Measurements from ENCODE around the gene WDSUB1.

Gene WDSUB1

DNA sequence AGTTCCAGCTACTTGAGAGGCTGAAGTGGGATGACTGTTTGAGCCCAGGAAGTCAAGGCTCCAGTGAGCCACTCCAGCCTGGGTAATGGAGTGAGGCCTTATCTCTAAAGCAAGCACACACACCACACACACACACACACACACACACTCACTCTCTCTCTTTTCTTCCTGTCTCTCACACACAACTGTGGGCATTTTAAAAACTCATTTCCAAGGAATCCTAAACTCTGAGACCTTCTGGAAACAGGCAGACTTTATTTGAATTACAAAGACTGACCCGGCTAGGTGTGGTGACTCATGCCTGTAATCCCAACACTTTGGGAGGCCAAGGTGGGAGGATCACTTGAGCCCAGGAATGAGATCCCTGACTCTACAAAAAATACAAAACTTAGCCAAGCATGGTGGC is 21.3 kb downstream of the WDSUB1 start:
- no peak for DNase-seq

DNA sequence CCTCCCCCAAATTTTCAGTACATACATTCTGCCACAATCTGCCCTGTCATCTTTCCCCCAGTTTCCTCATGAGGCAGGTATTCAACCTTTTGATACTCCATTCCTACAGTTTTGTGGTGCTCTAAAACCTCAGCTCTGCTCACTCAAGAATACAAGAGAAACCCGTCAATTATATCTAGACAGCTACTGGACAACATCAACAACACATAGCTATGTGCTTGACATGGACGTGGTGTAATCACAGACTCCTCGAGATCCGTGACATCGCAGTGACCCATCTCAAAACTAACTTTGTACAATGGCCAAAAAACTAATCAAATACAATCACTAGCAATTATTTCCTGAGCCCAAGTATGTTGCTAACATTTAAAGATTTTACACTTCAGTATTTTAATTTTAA is 23.6 kb downstream of the WDSUB1 start:
- DNase-seq, result no peak

GRCh38 chr2:159262226-159262625 is 24.3 kb downstream of the WDSUB1 start:
- DNase-seq, result no peak

GRCh38 chr2:159256159-159256558 is 30.3 kb downstream of the WDSUB1 start:
- DNase-seq, result no peak

- DNase-seq, result no peak
These were observed 33.6 kb downstream of the WDSUB1 start for GRCh38 chr2:159252905-159253304.

DNA sequence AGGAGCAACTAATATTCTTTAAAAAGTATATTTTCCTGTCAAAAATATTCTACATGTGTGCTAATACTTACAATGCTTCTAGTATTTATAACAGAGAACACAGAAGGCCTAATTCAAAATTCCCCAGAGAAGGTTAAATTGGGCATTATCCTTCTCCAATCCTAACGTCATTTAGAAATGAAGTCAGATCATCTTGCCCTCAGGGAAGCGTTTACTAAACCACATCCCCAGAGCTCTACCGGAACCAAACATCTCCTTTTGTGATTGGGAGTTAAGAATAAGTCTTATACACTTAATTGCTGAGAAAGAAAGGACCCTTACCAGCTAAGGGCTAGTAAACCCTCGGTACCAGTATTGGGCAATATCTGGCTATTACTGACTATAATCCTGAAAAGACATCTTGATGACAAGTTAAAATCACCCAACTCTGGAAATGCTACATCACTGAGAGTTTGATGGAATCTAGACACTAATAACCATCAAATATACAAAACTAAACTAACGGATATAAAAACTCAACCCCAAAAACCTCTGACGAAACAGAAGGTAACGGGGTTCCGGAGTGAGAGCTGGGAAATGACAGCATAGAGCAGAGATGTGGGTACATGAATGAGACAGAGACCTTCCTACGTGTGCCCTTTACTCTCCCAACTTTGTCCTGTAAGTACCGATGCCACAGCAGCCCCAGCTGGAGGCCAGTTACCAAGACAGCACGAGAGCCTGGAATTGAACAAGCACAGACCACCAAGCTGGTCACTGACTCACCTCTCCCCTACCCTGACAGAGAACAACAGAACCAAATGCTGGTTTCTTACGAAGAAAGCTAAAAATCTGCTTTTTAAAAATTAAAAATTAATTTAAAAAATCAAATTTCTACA is 35.0 kb downstream of the WDSUB1 start:
- no peak for DNase-seq

- DNase-seq, result no peak
These were observed 36.4 kb downstream of the WDSUB1 start for GRCh38 chr2:159249990-159250715.

DNA sequence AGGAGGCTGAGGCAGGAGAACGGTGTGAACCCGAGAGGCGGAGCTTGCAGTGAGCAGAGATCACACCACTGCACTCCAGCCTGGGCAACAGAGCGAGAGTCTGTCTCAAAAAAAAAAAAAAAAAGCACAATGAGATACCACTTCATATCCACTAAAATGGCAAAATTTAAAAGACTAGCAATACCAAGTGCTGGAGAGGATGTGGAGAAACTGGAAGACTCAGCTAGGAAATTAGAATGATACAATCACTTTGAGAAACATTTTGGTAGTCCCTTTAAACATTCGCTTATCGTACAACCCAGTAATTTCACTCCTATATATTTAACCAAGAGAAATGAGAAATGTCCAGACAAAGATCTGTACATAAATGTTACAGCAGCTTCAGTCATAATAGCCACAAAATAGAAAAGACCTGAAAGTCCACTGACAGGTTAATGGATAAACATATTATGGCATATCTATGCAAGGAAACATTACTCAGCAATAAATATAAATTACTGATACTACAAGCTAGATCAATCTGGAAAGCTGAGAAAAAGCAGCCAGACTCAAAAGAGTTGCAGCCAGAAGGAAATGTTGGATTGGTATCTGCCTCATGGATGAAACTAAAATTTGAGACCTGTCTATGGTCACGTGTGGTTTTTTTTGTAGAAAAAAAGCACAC is 40.0 kb downstream of the WDSUB1 start:
- DNase-seq, result no peak

DNA sequence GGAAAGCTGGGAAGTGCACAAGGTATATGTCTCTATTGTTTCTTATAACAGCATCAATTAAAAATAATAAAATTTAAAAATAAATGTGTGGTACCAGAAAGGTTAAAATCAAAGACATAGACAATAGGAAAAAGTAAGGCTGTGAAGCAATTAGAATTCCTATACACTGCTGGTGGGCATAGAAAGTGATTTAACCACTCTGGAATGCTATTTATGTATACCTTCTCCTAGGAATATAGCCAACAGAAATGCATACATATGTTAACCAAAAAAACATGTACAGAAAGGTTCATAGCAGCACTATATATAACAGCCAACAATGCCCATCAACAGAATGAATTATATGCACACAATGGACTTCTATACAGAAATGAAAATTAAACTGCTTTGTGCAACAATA is 43.0 kb downstream of the WDSUB1 start:
- DNase-seq, result no peak

- no peak for DNase-seq
These were observed 51.6 kb downstream of the WDSUB1 start for GRCh38 chr2:159234868-159235267.

GRCh38 chr2:159232456-159233170 is 53.9 kb downstream of the WDSUB1 start:
- DNase-seq, result no peak

- no peak for DNase-seq
These were observed 56.2 kb downstream of the WDSUB1 start for GRCh38 chr2:159230145-159230877.

- DNase-seq, result no peak
These were observed 56.9 kb downstream of the WDSUB1 start for GRCh38 chr2:159229476-159230144.

DNA sequence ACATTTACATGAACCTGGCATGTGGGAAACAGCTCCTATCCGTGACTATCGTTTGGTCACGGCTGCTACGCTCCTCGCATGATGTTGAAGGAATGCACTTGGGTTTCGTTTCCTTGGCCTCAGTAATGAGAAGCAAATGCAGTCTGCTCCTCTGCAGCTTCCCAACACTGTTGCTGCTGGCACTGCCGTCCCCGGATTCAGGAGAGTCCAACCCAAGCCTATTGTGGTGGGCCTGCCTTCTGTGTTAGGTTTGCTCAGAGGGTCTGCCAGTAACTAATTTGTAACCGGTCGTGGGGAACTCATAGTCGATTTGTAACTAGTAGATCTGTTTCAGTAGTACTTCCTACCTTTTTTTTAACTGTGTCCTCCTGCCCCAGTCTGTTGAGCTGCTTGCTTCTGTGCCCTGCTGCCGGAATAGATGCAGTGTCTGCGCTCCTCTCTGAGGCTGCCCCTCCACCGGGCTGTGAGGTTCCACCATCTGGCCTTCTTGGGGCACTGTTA is 58.4 kb downstream of the WDSUB1 start:
- no peak for DNase-seq

GRCh38 chr2:159227467-159227866 is 59.0 kb downstream of the WDSUB1 start:
- DNase-seq, result no peak

DNA sequence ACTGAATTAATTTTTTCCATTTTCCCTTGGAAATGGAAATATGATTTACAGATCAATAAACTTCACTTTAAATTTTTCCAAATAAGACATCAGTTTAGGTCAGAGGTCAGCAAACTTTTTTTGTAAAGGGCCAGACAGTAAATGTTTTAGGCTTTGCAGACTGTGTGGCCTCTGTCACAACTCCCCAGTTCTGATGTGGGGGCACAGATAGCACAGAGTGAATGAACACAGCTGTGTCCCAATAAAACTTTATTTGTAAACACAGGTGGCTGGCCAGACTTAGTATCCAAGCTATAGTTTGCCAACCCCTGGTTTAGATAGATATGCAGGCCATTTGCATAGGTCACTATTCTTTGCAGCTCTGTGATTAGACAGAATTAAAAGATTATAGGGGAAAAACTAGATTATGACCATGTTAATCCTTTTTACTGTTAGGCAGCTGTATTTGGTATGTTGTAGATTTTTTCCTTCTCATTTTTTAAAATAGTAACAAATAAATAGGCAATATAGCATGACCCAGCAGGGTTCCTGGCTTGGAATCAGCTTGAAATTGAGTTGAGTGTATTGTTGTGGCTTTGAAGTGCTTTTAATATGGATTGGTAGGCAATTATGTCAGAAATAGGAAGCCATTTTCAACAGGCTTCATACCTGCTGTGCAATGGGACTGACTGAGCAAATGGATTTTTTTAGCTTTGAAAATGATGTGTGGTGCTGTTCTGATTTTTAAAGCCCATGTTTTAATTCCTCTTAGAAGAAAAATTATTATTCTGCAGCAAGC is 59.7 kb downstream of the WDSUB1 start:
- DNase-seq, result no peak

DNA sequence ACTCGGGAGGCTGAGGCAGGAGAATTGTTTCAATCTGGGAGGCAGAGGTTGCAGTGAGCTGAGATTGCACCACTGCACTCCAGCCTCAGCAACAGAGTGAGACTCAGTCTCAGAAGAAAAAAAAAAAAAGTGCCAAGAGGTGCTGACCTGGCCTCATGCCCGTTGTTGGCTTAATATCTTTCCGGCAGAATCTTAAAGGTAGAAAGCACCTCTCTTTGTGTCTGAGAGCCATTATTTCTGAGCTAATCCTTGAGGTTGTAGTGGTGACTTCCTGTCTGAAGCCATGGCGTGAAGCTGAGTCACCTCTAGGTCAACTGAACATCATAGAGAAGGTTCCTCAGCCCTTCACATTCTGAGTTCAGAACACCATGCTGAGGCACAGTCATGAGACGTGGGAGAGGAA is 60.4 kb downstream of the WDSUB1 start:
- DNase-seq, result no peak

DNA sequence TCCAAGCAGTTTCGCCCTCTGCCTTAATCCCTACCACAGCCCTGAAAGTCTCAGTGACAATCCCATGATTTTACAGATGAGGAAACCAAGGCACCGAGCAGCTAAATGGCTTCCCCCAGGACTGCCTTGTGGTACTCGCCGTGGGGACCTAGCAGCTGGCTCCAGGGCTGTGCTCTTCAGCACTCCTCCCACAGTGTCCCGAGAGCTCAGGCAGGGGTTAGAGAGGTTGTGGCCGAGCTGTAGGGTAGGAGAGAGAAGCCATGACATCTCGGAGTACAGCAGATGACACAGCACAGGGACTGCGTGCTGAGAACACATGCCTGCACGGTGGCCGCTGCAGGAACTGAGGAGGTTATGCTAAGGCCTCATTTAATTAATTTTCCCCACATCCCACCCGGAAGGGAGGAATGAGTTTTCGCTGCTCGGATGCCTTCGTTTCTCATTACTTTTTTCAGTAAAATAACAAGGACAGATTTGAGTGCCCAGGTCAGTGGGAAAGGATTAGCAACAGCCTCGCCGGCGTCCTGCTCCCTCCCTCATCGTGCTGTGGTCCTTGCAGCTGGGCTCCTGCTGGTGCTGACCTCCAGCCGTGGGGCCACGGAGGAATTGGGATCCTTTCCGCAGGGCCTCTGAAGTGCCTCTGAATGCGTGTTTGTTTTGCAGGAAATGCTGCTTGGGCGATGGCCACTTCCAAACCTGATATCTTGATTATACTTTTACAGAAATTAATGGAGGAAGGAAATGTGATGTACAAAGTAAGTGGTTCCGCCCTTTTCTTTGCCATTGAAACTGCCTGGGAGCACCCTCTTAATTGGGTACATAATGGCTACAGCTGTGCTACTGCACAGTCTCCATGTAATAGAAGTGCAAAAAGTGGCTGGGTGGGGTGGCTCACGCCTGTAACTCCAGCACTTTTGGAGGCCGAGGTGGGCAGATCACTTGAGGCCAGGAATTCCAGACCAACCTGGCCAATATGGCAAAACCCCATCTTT is 61.2 kb downstream of the WDSUB1 start:
- DNase-seq, result no peak

DNA sequence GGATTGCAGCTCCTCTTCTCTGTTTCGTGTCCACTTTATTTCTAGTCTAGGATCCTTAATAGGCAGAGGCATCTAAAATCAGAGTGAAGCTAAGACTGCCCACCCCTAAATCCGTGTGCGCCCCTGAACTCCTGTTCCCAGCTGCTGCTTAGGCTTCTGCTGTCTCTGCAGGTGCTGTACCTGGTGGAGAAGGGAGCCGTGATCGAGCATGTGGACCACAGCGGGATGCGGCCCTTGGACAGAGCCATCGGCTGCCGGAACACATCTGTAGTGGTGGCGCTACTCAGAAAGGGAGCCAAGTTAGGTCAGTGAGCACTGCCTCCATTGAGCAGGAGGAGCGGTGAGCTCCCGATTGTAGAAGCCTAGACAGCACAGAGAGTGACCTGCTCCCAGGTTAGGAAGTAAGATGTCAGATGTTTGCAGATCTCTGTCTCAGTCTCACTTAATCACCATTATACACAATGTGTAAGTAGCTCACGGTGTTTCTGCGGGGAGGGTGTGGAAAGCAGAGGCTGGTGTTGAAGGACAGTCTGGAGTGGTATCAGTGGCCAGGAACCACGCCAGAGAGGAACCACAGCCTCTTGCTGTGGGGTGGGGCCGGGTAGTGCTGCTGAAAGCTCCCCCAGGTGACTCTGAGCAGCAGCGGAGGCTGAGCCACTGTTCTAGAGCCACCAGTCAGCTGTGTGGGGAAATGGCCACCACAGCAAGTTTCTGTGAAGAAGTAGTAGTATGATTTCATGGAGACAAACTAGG is 62.3 kb downstream of the WDSUB1 start:
- no peak for DNase-seq
